Mesenchymal stem cell (in vitro differentiated cells and primary cell): ENCODE results near the gene EPHB4.

ENCODE experiments used
- DNase-seq: peaks from one replicate; pipeline ENCODE4 v3.0.0-alpha.2; 2013
- H2AFZ ChIP-seq: one replicate; pipeline ENCODE4 v1.6.1; 2013; ENCODE audit warnings: low read depth, mild to moderate bottlenecking, control low read depth, inconsistent platforms, low read length, moderate library complexity
- H2AK5ac ChIP-seq: 2 replicates; pipeline ENCODE4 v1.6.1; 2013; ENCODE audit warnings: low read length, moderate library complexity, mild to moderate bottlenecking, inconsistent platforms; ENCODE audit not compliant: severe bottlenecking
- H2BK120ac ChIP-seq: one replicate; pipeline ENCODE4 v1.6.1; 2013; ENCODE audit warnings: low read depth, mild to moderate bottlenecking, inconsistent platforms, low read length, moderate library complexity
- H2BK12ac ChIP-seq, 2 experiments: one replicate each; pipeline ENCODE4 v1.6.1; 2013; ENCODE audit warnings: inconsistent platforms in 2 of 2, low read length in 2 of 2, mild to moderate bottlenecking in 2 of 2, moderate library complexity in 2 of 2, control low read depth in 1 of 2
- H2BK15ac ChIP-seq: one replicate; pipeline ENCODE4 v1.6.1; 2013; ENCODE audit warnings: mild to moderate bottlenecking, low read depth, inconsistent platforms; ENCODE audit not compliant: poor library complexity, severe bottlenecking
- H2BK5ac ChIP-seq: 2 replicates; pipeline ENCODE4 v1.6.1; 2013; ENCODE audit warnings: low read depth, mild to moderate bottlenecking, low read length, control low read depth, inconsistent platforms; ENCODE audit not compliant: poor library complexity, severe bottlenecking
- H3K14ac ChIP-seq, 2 experiments: one replicate each; pipeline ENCODE4 v1.6.1; 2013; ENCODE audit warnings: inconsistent platforms in 2 of 2, low read length in 2 of 2, control low read depth in 1 of 2, mild to moderate bottlenecking in 1 of 2, moderate library complexity in 1 of 2
- H3K18ac ChIP-seq, 2 experiments: one replicate each; pipeline ENCODE4 v1.6.1; 2013; ENCODE audit warnings: inconsistent platforms in 2 of 2, low read length in 2 of 2, control low read depth in 1 of 2, low read depth in 1 of 2, mild to moderate bottlenecking in 1 of 2
- H3K23ac ChIP-seq, 2 experiments: one replicate each; pipeline ENCODE4 v1.6.1; 2013; ENCODE audit warnings: inconsistent platforms in 2 of 2, low read length in 2 of 2, mild to moderate bottlenecking in 2 of 2, moderate library complexity in 2 of 2, control low read depth in 1 of 2
- H3K27ac ChIP-seq: 2 replicates; pipeline ENCODE4 v1.5.1; 2013; ENCODE audit warnings: mild to moderate bottlenecking, moderate library complexity, low read length, control low read depth, inconsistent platforms; ENCODE audit not compliant: poor library complexity, severe bottlenecking
- H3K27me3 ChIP-seq, 2 experiments: 2 replicates each; pipeline versions ENCODE4 v1.6.1 to v1.7.0; 2013; ENCODE audit warnings: low read length in 2 of 2, mild to moderate bottlenecking in 2 of 2, moderate library complexity in 2 of 2, control low read depth in 1 of 2, inconsistent platforms in 1 of 2; ENCODE audit not compliant: control insufficient read depth in 1 of 2, insufficient read depth in 1 of 2
- H3K36me3 ChIP-seq, 2 experiments: 2 replicates each; pipeline versions ENCODE4 v1.6.1 to v1.7.0; 2013; ENCODE audit warnings: low read length in 2 of 2, control low read depth in 1 of 2, inconsistent platforms in 1 of 2, low read depth in 1 of 2, mild to moderate bottlenecking in 1 of 2; ENCODE audit not compliant: insufficient read depth in 2 of 2, control insufficient read depth in 1 of 2
- H3K4ac ChIP-seq, 2 experiments: one replicate each; pipeline ENCODE4 v1.6.1; 2013; ENCODE audit warnings: inconsistent platforms in 2 of 2, low read length in 2 of 2, mild to moderate bottlenecking in 2 of 2, moderate library complexity in 2 of 2, control low read depth in 1 of 2, low read depth in 1 of 2
- H3K4me1 ChIP-seq: 2 replicates; pipeline ENCODE4 v1.6.1; 2013; ENCODE audit warnings: low read depth, low read length, control low read depth; ENCODE audit not compliant: control insufficient read depth, insufficient read depth
- H3K4me2 ChIP-seq: 2 replicates; pipeline ENCODE4 v1.6.1; 2013; ENCODE audit warnings: low read length, mild to moderate bottlenecking, inconsistent platforms; ENCODE audit not compliant: poor library complexity, severe bottlenecking
- H3K4me3 ChIP-seq, 2 experiments: 2 replicates each; pipeline versions ENCODE4 v1.5.1 to v1.7.0; 2013; ENCODE audit warnings: low read length in 2 of 2, mild to moderate bottlenecking in 2 of 2, control low read depth in 1 of 2, low read depth in 1 of 2; ENCODE audit not compliant: insufficient read depth in 1 of 2
- H3K79me1 ChIP-seq: replicated peaks from 2 replicates; pipeline ENCODE4 v1.6.1; 2013; ENCODE audit warnings: mild to moderate bottlenecking, control low read depth, low read length, inconsistent platforms; ENCODE audit not compliant: poor library complexity, severe bottlenecking
- H3K9ac ChIP-seq: 2 replicates; pipeline ENCODE4 v1.7.0; 2013; ENCODE audit warnings: mild to moderate bottlenecking, low read length, moderate library complexity
- H3K9me3 ChIP-seq: 2 replicates; pipeline ENCODE4 v1.7.0; 2013; ENCODE audit warnings: mild to moderate bottlenecking, low read length; ENCODE audit not compliant: control insufficient read depth
- H4K8ac ChIP-seq: one replicate; pipeline ENCODE4 v1.6.1; 2013; ENCODE audit warnings: inconsistent platforms, mild to moderate bottlenecking, low read length, moderate library complexity
- H4K91ac ChIP-seq: one replicate; pipeline ENCODE4 v1.6.1; 2013; ENCODE audit warnings: mild to moderate bottlenecking, low read length, inconsistent platforms
- WGBS: methylation state at CpG from one replicate; pipeline ENCODE4 v1.1.7; 2013; ENCODE audit warnings: mixed read lengths; 5-methylcytosine and 5-hydroxymethylcytosine counted together

EPHB4 gene

DNA sequence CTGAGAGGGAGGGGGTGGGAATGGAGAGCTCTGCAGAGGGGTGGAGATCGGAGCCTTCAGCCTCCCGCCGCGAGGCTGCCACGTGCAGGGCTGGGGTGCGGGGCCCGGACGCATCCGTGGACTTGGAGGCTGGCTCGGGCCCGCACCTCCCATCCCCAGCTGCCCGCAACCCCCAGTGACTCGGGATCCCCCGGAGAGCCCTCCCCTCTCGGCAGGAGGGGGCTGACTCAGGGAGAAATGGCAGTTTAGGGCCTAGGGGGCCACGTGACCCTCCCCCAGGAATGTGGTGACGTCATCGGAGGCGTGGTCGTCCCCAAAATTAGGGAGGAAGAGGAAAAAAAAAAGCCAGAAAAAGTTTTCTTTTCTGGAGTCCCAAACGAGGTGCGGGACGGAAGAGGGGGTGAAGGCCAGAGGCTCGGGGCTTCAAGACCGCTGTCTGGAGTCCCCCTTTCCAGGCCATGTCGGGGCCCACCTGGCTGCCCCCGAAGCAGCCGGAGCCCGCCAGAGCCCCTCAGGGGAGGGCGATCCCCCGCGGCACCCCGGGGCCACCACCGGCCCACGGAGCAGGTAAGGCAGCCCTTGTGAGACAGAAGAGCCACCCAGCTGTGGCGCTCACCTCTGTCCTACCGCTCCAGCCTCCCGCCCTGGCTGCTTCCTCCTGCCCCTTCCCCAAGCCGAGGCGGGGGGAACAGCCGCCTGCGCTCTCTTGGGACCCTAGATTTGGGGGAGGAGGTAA is 39.9 kb upstream of the EPHB4 start, which contains the start of gene TRIP6:
Gene TRIP6 (plus strand): TSS at position 348 of the 736 bp plus-strand sequence. CDS start 111 bp downstream, at position 459.
- Histone ChIP-seq H3K9me3 (no peaks in the 10 kb centered on the region), H3K9ac (peak within 1 kb of the TSS; percentile 99), H2BK15ac (peak within 1 kb of the TSS; percentile 97), H3K4ac (peak within 1 kb of the TSS; percentile 99), H3K27me3 (no peaks in the 10 kb centered on the region), H4K91ac (peak within 1 kb of the TSS; percentile 97), H3K4me2 (peak within 1 kb of the TSS; percentile 78), H3K18ac (peak within 1 kb of the TSS; percentile 93 to 96), H3K4me3 (peak within 1 kb of the TSS; percentile 82 to 95), H3K36me3 (peaks cover 29 to 60% of the 10 kb centered on the region in 2 experiments), H2AK5ac (peak within 1 kb of the TSS; percentile 94), H3K79me1 (peaks cover 19% of the 10 kb centered on the region), H2BK5ac (peak within 1 kb of the TSS; percentile 96), H3K14ac (peak within 1 kb of the TSS in 1 of 2 experiments; percentile 98), H2BK120ac (peak within 1 kb of the TSS; percentile 77), H2BK12ac (peak within 1 kb of the TSS; percentile 64 to 85), H2AFZ (peak within 1 kb of the TSS; percentile 15), H4K8ac (peak within 1 kb of the TSS; percentile 96), H3K27ac (peak within 1 kb of the TSS; percentile 80), H3K4me1 (peaks cover 35% of the 10 kb centered on the region), H3K23ac (peak within 1 kb of the TSS; percentile 87 to 91)
- peak; percentile 92 for DNase-seq
- WGBS = 3% methylated on average over 21 of the region's 42 CpGs

DNA sequence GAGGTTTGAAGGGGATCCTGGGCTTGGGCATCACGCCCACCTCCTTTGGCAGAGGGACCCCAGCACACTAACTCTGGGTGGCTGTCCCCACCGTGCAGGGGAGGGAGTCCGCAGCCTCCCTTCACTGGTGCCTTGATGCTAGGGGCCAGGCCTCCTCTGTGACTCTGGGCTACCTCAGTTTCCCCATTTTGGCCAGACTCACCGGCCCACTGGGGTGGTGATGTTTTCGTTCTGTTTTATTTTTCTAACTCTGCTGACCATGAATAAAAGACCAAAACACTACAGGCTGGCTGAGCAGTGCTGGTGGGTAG is 39.4 kb upstream of the EPHB4 start:
- peak overlapping the region; percentile 60 for H3K27ac ChIP-seq
- no peaks in the 10 kb centered on the region for H3K27me3 ChIP-seq
- peaks cover 19% of the 10 kb centered on the region for H3K79me1 ChIP-seq
- H2BK5ac ChIP-seq = peak overlapping the region; percentile 60
- peak overlapping the region; percentile 86 for H2AK5ac ChIP-seq
- peak overlapping the region; percentile 64 to 67 for H2BK12ac ChIP-seq
- H3K4me1 ChIP-seq = peaks cover 35% of the 10 kb centered on the region
- peak overlapping the region; percentile 97 for H4K91ac ChIP-seq
- peak overlapping the region; percentile 97 for H2BK15ac ChIP-seq
- peak overlapping the region; percentile 56 to 82 for H3K4ac ChIP-seq
- H3K9ac ChIP-seq = peak overlapping the region; percentile 99
- peak overlapping the region; percentile 96 for H4K8ac ChIP-seq
- peaks cover 25 to 60% of the 10 kb centered on the region in 2 experiments for H3K36me3 ChIP-seq
- 80% methylated on average over 3 of the region's 5 CpGs for WGBS
- no peak overlapping the region for H2AFZ ChIP-seq
- H2BK120ac ChIP-seq = peak overlapping the region; percentile 77
- H3K23ac ChIP-seq = no peak overlapping the region
- H3K9me3 ChIP-seq = no peaks in the 10 kb centered on the region
- H3K4me3 ChIP-seq = peak overlapping the region; percentile 82 to 95
- H3K14ac ChIP-seq = peak overlapping the region in 1 of 2 experiments; percentile 22
- no peak for DNase-seq
- peak overlapping the region; percentile 78 for H3K4me2 ChIP-seq
- H3K18ac ChIP-seq = peak overlapping the region; percentile 76 to 96

DNA sequence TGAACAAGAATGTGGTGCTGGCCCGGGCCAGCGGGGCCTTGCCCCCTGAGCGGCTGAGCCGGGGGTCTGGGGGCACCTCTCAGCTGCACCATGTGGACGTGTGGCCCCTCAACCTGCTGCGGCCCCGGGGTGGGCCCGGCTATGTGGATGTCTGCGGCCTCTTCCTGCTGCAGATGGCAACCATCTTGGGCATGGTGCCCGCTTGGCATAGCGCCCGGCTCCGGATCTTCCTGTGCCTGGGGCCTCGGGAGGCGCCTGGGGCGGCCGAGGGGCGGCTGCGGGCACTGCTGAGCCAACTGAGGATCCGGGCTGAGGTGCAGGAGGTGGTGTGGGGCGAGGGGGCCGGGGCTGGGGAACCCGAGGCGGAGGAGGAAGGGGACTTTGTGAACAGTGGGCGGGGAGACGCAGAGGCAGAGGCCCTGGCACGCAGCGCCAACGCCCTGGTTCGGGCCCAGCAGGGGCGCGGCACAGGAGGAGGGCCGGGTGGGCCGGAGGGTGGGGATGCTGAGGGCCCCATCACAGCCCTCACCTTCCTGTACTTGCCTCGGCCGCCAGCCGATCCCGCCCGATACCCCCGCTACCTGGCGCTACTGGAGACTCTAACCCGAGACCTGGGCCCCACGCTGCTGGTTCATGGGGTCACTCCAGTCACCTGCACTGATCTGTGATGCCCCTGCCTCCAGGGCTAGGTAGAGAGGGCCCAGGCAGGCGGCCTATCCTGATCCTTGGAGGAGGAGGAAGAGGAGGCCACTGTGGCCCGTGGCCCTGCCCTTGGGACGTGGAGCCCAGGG is 38.8 kb upstream of the EPHB4 start:
- Histone ChIP-seq H3K23ac (no peak overlapping the region), H2BK5ac (peak overlapping the region; percentile 60), H2AFZ (no peak overlapping the region), H3K79me1 (peaks cover 15% of the 10 kb centered on the region), H3K4ac (peak overlapping the region; percentile 77 to 82), H3K9me3 (no peaks in the 10 kb centered on the region), H3K18ac (peak overlapping the region; percentile 72 to 76), H3K4me2 (no peak overlapping the region), H3K9ac (peak overlapping the region; percentile 99), H3K4me3 (peak overlapping the region in 1 of 2 experiments; percentile 82), H2BK15ac (peak overlapping the region; percentile 97), H4K8ac (peak overlapping the region; percentile 96), H3K4me1 (peaks cover 33% of the 10 kb centered on the region), H2BK12ac (peak overlapping the region; percentile 64 to 67), H3K36me3 (peaks cover 22 to 60% of the 10 kb centered on the region in 2 experiments), H3K14ac (peak overlapping the region in 1 of 2 experiments; percentile 22), H4K91ac (peak overlapping the region; percentile 97), H2BK120ac (peak overlapping the region; percentile 77), H3K27ac (peak overlapping the region; percentile 60), H3K27me3 (no peaks in the 10 kb centered on the region), H2AK5ac (peak overlapping the region; percentile 86)
- 95% methylated on average over 40 of the region's 46 CpGs for WGBS
- no peak for DNase-seq
